ENCODE measurements around the gene CIROP. TPM values are rescaled to one million over a fixed set of nuclear protein-coding genes. Genes with fewer than 3 reads are reported as not detected.
A peak's percentile ranks its signal among the peaks of the same experiment; 100 is the strongest.

CIROP gene
- total and polyA plus RNA-seq, 7 donors = 0.27 TPM; not detected in 6

- H3K27me3 ChIP-seq = peaks cover 0 to 18% (median 3%) of the 10 kb centered on the region in 3 donors
- 90% methylated on average over 32 of the region's 32 CpGs for WGBS, 2 donors
- TF ChIP-seq POLR2A (IDR thresholded peaks at IDR 0.05) (no peak), CTCF (IDR thresholded peaks at IDR 0.05) (no peak), POLR2AphosphoS5 (IDR thresholded peaks at IDR 0.05) (no peak)
- H3K36me3 ChIP-seq = no peaks in the 10 kb centered on the region
- H3K27ac ChIP-seq = no peak overlapping the region
- H3K4me3 ChIP-seq = no peak overlapping the region
- peaks cover 0 to 11% (median 9%) of the 10 kb centered on the region in 4 donors for H3K4me1 ChIP-seq
- no peaks in the 10 kb centered on the region for H3K9me3 ChIP-seq
- peak; percentile 42 for DNase-seq
- intact Hi-C loops (cut with DNase I) = no loop called here
Observed at GRCh38 chr14:23117371-23118020, 12.7 kb upstream of the CIROP start.

DNA sequence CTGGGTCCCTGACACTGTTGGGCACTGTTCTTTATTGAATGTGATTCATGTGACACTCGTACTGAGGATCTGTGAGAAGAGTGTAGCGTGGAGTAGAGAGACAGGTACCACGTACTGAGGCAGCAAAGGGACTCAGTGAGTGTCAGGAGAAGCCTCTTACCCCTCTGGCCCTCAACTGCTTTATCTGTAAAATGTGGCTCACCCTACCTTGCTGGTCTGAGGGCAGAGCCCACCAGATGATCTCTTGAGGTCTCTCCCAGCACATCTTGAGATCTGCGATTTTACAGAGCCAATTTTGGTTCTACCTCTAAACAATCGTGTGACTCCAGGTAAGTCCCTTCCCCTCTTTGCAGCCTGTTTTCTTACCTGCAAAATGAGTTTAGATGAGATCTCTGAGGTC, 11.1 kb upstream of the CIROP start:
- Histone ChIP-seq H3K36me3 (no peaks in the 10 kb centered on the region), H3K27ac (no peak overlapping the region), H3K27me3 (peaks cover 0 to 26% (median 3%) of the 10 kb centered on the region in 3 donors), H3K4me3 (no peak overlapping the region), H3K4me1 (peaks cover 0 to under 1% (median under 1%) of the 10 kb centered on the region in 4 donors), H3K9me3 (no peaks in the 10 kb centered on the region)
- no peak for DNase-seq
- WGBS, 2 donors = 83 to 88% methylated on average over 5 of the region's 5 CpGs
- intact Hi-C loops (cut with DNase I) = no loop called here
- TF ChIP-seq POLR2AphosphoS5 (IDR thresholded peaks at IDR 0.05) (no peak), POLR2A (IDR thresholded peaks at IDR 0.05) (no peak), EP300 (IDR thresholded peaks at IDR 0.05) (no peak), CTCF (IDR thresholded peaks at IDR 0.05) (no peak)

DNA sequence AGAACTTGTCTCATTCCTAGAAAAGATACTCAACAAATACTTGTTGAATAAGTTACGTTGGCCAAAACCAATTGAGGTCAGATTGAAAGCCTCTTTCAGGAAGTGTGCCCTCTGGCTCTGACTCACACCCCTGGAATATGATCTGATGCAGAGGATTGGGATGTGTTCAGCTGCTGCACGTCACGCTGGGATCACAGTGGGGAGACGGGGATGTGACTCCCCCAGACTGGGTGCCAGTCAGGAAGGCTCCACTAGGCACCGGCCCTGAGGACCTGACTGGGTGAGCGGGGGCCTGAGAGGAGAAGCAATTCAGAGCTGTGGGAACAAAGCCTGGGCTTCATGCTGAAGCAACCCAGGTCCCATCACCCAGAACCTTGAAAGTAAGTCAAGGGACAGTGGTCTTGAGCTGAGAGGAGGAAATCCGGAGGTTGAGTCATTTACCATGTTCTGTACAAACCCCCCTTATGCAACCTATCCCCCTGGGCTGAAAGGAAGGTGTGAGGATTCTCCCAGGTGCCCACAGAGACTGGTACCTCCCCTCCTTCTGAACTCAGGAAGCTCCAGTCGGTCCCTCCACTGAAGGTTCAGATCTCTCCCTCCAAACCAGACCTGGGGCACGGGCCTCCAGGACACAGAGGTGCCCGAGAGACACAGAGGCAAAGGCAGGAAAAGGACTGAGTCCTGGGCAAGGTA, 10.4 kb upstream of the CIROP start:
- DNase-seq = peak; percentile 58
- H3K36me3 ChIP-seq = no peaks in the 10 kb centered on the region
- no peaks in the 10 kb centered on the region for H3K4me1 ChIP-seq
- H3K4me3 ChIP-seq = no peak overlapping the region
- TF ChIP-seq POLR2A (IDR thresholded peaks at IDR 0.05) (no peak), CTCF (IDR thresholded peaks at IDR 0.05) (no peak), POLR2AphosphoS5 (IDR thresholded peaks at IDR 0.05) (no peak), EP300 (IDR thresholded peaks at IDR 0.05) (no peak)
- no peaks in the 10 kb centered on the region for H3K9me3 ChIP-seq
- no peak overlapping the region for H3K27ac ChIP-seq
- WGBS, 2 donors = 72 to 77% methylated on average over 10 of the region's 10 CpGs
- H3K27me3 ChIP-seq = peaks cover 0 to 26% (median 3%) of the 10 kb centered on the region in 3 donors
- intact Hi-C loops (cut with DNase I) = no loop called here

DNA sequence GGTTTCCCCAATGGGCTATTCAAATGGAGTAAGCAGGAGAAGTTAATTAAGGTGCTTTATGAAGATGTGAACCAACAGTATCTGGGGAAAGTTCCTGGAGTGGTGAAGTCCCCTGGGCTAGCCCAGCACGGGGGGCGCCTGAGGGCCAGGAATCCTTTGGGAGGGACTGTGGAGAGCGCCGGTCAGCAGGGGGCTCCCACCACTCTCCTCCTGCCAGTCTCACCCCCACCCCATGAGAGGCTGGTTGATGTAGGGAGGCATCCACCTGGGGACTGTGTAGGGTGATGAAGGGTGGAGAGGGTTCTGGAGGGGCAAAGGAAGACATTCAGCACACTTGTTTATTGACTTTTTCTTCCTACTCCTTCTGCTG, 9.9 kb upstream of the CIROP start:
- Histone ChIP-seq H3K27ac (no peak overlapping the region), H3K27me3 (peaks cover 0 to 26% (median 3%) of the 10 kb centered on the region in 3 donors), H3K4me3 (no peak overlapping the region), H3K36me3 (no peaks in the 10 kb centered on the region), H3K4me1 (no peaks in the 10 kb centered on the region), H3K9me3 (no peaks in the 10 kb centered on the region)
- DNase-seq = peak; percentile 51
- intact Hi-C loops (cut with DNase I) = no loop called here
- WGBS, 2 donors = 71 to 79% methylated on average over 4 of the region's 4 CpGs
- no peak for TF ChIP-seq CTCF (IDR thresholded peaks at IDR 0.05)
- no peak for TF ChIP-seq POLR2AphosphoS5 (IDR thresholded peaks at IDR 0.05)
- TF ChIP-seq POLR2A (IDR thresholded peaks at IDR 0.05) = no peak
- no peak for TF ChIP-seq EP300 (IDR thresholded peaks at IDR 0.05)

All from sigmoid colon (tissue), 7 donors.